SK-N-MC (cell line): Measurements from ENCODE around the gene CNGB1.

Experiments used
- DNase-seq: peaks from one replicate; pipeline ENCODE4 v3.0.0-alpha.2; 2011; ENCODE audit warnings: low read depth, low spot score
- H3K27ac ChIP-seq: fragments of 200-600 bp; sonication (generic); 2 replicates; pipeline ENCODE4 v1.5.1; 2016; ENCODE audit warnings: mixed run types
- H3K36me3 ChIP-seq: fragments of 200-600 bp; sonication (generic); 2 replicates; pipeline ENCODE4 v1.6.1; 2017; ENCODE audit warnings: antibody characterized with exemption, low read length, mixed read lengths; ENCODE audit not compliant: insufficient read depth
- H3K4me3 ChIP-seq: fragments of 200-600 bp; sonication (generic); 2 replicates; pipeline ENCODE4 v1.5.1; 2016
- H3K9ac ChIP-seq: fragments of 200-600 bp; sonication (generic); 2 replicates; pipeline ENCODE4 v1.8.0; 2017; ENCODE audit warnings: mixed run types, mixed read lengths; ENCODE audit not compliant: insufficient read length
- H3K9me3 ChIP-seq: fragments of 200-600 bp; sonication (generic); 2 replicates; pipeline ENCODE4 v1.6.1; 2017; ENCODE audit warnings: low read depth, mild to moderate bottlenecking, antibody characterized with exemption, low read length, moderate library complexity, mixed read lengths
- EZH2 ChIP-seq: fragments of 200-600 bp; sonication (generic); IDR thresholded peaks from one replicate; pipeline ENCODE4 v1.6.1; 2017; ENCODE audit warnings: antibody characterized with exemption
- FOXP2 ChIP-seq: optimal IDR thresholded peaks from 2 replicates; pipeline ENCODE3; 2011; ENCODE audit warnings: mild to moderate bottlenecking, moderate library complexity; ENCODE audit not compliant: insufficient read depth; ENCODE audit errors: extremely low read length, control extremely low read depth
- POLR2AphosphoS5 ChIP-seq: IDR thresholded peaks from 2 replicates; pipeline ENCODE4 v1.6.1; 2012; ENCODE audit warnings: mild to moderate bottlenecking, low read depth, low read length, borderline replicate concordance

CNGB1 gene

GRCh38 chr16:57970970-57971369 lies at the start of gene CNGB1:
Gene CNGB1 (minus strand): TSS chr16:57971128. CDS start chr16:57967286, 3,842 bp downstream.
- Histone ChIP-seq H3K27ac (no peak within 1 kb of the TSS), H3K9ac (no peak within 1 kb of the TSS), H3K9me3 (no peaks in the 10 kb centered on the region), H3K36me3 (no peaks in the 10 kb centered on the region), H3K4me3 (no peak within 1 kb of the TSS)
- no peak for TF ChIP-seq FOXP2
- no peak for TF ChIP-seq POLR2AphosphoS5
- no peak for TF ChIP-seq EZH2
- no peak for DNase-seq

DNA sequence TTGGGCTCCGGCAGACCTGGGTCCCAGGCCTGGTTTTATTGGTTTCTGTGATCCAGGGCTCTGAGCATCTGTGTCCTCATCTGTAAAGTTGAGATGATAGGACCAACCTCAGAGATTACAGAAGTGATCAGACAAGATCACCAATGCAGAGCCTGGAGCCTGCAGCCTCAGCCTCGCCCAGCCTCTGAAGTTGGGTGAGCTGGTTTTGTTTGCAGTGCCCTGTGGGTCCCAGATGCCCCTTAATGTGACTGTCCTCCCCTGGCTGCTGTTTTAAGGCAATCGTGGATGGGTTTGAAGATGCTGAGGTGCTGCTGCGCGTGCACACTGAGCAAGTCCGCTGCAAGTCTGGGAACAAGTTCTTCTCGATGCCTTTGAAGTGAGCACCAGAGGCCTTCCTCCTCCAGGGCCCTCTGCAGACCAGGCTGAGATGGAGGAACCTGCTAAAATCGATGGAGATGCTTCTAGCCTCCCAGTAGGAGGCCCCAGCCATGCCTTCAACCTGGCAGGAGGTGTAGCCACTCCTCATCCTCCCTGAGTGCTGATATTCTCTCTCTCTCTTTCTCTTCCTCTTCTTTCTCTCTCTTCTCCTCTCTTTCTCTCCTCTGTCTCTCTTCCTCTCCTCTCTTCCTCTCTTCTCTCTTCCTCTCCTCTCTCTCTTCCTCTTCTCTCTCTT lies 49.1 kb upstream of the CNGB1 start:
- H3K27ac ChIP-seq = no peak overlapping the region
- no peaks in the 10 kb centered on the region for H3K36me3 ChIP-seq
- DNase-seq = no peak
- no peak overlapping the region for H3K4me3 ChIP-seq
- H3K9me3 ChIP-seq = no peaks in the 10 kb centered on the region
- H3K9ac ChIP-seq = no peak overlapping the region
- TF ChIP-seq POLR2AphosphoS5 (no peak), EZH2 (no peak)

DNA sequence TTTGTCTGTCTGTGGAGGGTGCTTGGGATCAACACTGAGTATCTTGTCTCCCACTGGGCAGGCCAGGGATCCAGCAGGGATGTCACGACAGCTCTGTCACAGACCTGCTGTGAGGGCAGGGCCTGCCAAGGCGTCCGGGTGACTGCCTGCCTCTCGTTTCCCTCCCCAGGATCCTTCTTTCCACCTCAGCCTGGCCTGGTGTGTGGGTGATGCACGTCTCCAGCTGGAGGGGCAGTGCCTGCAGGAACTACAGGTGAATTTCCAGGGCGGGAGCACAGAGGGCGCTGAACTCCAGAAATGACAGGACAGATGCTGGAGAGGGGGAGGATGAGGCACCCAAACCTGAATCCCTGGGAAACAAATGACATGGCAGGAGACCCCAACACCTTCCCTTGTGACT lies 47.9 kb upstream of the CNGB1 start:
- Histone ChIP-seq H3K27ac (no peak overlapping the region), H3K36me3 (no peaks in the 10 kb centered on the region), H3K9me3 (no peaks in the 10 kb centered on the region), H3K9ac (no peak overlapping the region), H3K4me3 (no peak overlapping the region)
- no peak for DNase-seq
- TF ChIP-seq POLR2AphosphoS5 (no peak), EZH2 (no peak), FOXP2 (no peak)

GRCh38 chr16:58016840-58017446 lies 46.0 kb upstream of the CNGB1 start:
- H3K27ac ChIP-seq = no peak overlapping the region
- no peaks in the 10 kb centered on the region for H3K36me3 ChIP-seq
- H3K9me3 ChIP-seq = no peaks in the 10 kb centered on the region
- DNase-seq = no peak
- H3K9ac ChIP-seq = no peak overlapping the region
- TF ChIP-seq FOXP2 (no peak), POLR2AphosphoS5 (no peak), EZH2 (no peak)
- no peak overlapping the region for H3K4me3 ChIP-seq

GRCh38 chr16:58013201-58013956 lies 42.5 kb upstream of the CNGB1 start:
- H3K36me3 ChIP-seq = no peaks in the 10 kb centered on the region
- no peak overlapping the region for H3K27ac ChIP-seq
- DNase-seq = no peak
- no peak overlapping the region for H3K9ac ChIP-seq
- H3K4me3 ChIP-seq = no peak overlapping the region
- no peaks in the 10 kb centered on the region for H3K9me3 ChIP-seq
- TF ChIP-seq POLR2AphosphoS5 (no peak), EZH2 (no peak), FOXP2 (no peak)

- TF ChIP-seq EZH2 (no peak), FOXP2 (no peak)
- no peak overlapping the region for H3K4me3 ChIP-seq
- no peaks in the 10 kb centered on the region for H3K36me3 ChIP-seq
- H3K27ac ChIP-seq = no peak overlapping the region
- H3K9me3 ChIP-seq = no peaks in the 10 kb centered on the region
- no peak for DNase-seq
- H3K9ac ChIP-seq = no peak overlapping the region
These were observed 41.6 kb upstream of the CNGB1 start for GRCh38 chr16:58012481-58012880.

- Histone ChIP-seq H3K9ac (no peak overlapping the region), H3K4me3 (no peak overlapping the region), H3K36me3 (peaks cover 7% of the 10 kb centered on the region), H3K27ac (no peak overlapping the region), H3K9me3 (no peaks in the 10 kb centered on the region)
- TF ChIP-seq POLR2AphosphoS5 (no peak), EZH2 (no peak), FOXP2 (no peak)
- no peak for DNase-seq
These were observed 40.7 kb upstream of the CNGB1 start for GRCh38 chr16:58011652-58012051.

DNA sequence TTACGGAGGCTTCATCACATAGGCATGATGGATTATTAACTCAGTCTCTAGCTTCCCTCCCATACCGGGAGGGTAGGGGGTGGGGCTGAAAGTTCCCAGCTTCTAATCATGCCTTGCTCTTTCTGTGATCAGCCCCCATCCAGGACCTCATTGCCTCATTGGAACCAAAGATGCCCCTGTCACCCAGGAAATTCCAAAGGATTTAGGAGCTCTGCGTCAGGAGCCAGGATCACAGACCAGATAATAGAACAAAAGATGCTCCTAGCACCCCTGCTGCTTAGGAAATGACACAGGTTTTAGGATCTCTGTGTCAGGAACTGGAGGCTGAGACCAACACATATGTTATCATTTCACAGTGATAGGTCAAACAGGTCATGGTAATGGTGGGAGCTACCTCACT lies 40.0 kb upstream of the CNGB1 start:
- H3K9me3 ChIP-seq = no peaks in the 10 kb centered on the region
- DNase-seq = no peak
- H3K4me3 ChIP-seq = no peak overlapping the region
- H3K9ac ChIP-seq = no peak overlapping the region
- TF ChIP-seq EZH2 = no peak
- no peak for TF ChIP-seq POLR2AphosphoS5
- TF ChIP-seq FOXP2 = no peak
- no peak overlapping the region for H3K27ac ChIP-seq
- H3K36me3 ChIP-seq = peaks cover 11% of the 10 kb centered on the region
